ENCODE results near the gene BCL3. TPM values are rescaled to one million over a fixed set of nuclear protein-coding genes. Genes with fewer than 3 reads are reported as not detected.
A peak's percentile ranks its signal among the peaks of the same experiment; 100 is the strongest.
"Not testable (repeated sequence)": the region's sequence is repeated elsewhere in the genome, so short reads cannot be mapped to it uniquely, and the experiment has no call there.

BCL3 gene
- total RNA-seq, 1 donor from 2014 or later = 11.8 TPM

DNA sequence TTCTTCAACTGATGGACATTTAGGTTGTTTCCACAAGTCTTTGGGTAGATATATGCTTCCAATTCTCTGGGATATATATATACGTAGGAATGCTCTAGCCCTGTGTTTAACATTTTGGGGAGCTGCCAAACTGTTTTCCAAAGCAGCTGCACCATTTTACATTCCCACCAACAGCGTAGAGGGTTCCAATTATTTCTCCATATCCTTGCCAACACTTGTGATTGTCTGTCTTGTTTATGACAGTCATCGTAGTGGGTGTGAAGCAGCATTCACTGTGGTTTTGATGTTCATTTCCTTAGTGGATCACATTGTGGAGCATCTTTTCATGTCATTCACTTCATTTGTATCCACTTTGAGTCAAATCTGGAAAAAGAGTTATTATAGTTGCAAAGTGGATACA is 24.5 kb downstream of the BCL3 start:
- no peaks in the 10 kb centered on the region for H3K27me3 Mint-ChIP-seq (ENCODE audit: low read depth)
- peaks cover 4% of the 10 kb centered on the region for H3K9me3 Mint-ChIP-seq (ENCODE audit: low read depth)
- no peak for DNase-seq (ENCODE audit: low spot score)
- TF ChIP-seq, protein P1, sequence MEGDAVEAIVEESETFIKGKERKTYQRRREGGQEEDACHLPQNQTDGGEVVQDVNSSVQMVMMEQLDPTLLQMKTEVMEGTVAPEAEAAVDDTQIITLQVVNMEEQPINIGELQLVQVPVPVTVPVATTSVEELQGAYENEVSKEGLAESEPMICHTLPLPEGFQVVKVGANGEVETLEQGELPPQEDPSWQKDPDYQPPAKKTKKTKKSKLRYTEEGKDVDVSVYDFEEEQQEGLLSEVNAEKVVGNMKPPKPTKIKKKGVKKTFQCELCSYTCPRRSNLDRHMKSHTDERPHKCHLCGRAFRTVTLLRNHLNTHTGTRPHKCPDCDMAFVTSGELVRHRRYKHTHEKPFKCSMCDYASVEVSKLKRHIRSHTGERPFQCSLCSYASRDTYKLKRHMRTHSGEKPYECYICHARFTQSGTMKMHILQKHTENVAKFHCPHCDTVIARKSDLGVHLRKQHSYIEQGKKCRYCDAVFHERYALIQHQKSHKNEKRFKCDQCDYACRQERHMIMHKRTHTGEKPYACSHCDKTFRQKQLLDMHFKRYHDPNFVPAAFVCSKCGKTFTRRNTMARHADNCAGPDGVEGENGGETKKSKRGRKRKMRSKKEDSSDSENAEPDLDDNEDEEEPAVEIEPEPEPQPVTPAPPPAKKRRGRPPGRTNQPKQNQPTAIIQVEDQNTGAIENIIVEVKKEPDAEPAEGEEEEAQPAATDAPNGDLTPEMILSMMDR (IDR thresholded peaks at IDR 0.05) = no peak
- peaks cover 11% of the 10 kb centered on the region for H3K4me1 Mint-ChIP-seq (ENCODE audit: low read depth)
- no peak overlapping the region for H3K4me3 Mint-ChIP-seq (ENCODE audit: unreplicated experiment)
- H3K36me3 Mint-ChIP-seq (ENCODE audit: low read depth) = no peaks in the 10 kb centered on the region
- no peak overlapping the region for H3K27ac Mint-ChIP-seq (ENCODE audit: unreplicated experiment)

DNA sequence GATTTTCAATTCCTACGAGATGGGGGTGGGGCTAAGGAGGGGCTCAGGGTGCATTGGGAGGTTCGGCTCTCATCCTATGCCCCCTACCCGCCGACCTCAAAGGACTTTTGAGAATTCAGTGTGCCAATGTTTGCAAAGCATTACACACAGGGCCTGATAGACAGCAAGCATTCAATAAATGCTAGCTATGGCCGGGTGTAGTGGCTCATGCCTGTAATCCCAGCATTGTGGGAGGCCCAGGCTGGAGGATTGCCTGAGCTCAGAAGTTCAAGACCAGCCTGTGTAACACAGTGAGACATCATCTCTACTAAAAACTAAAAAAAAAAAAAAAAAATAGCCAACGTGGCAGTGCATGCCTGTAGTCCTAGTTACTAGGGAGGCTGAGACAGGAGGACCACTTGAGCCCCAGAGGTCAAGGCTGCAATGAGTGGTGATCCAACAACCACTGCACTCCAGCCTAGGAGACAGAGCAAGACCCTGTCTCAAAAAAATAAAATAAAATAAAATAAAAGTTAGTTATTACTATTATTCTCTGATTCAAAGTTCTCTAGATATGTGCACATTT is 27.2 kb downstream of the BCL3 start:
- no peaks in the 10 kb centered on the region for H3K27me3 Mint-ChIP-seq (ENCODE audit: low read depth)
- no peaks in the 10 kb centered on the region for H3K36me3 Mint-ChIP-seq (ENCODE audit: low read depth)
- H3K4me3 Mint-ChIP-seq (ENCODE audit: unreplicated experiment) = no peak overlapping the region
- TF ChIP-seq, protein P1 (IDR thresholded peaks at IDR 0.05) = no peak
- H3K27ac Mint-ChIP-seq (ENCODE audit: unreplicated experiment) = no peak overlapping the region
- H3K9me3 Mint-ChIP-seq (ENCODE audit: low read depth) = no peaks in the 10 kb centered on the region
- DNase-seq (ENCODE audit: low spot score) = no peak
- H3K4me1 Mint-ChIP-seq (ENCODE audit: low read depth) = peaks cover 5% of the 10 kb centered on the region

DNA sequence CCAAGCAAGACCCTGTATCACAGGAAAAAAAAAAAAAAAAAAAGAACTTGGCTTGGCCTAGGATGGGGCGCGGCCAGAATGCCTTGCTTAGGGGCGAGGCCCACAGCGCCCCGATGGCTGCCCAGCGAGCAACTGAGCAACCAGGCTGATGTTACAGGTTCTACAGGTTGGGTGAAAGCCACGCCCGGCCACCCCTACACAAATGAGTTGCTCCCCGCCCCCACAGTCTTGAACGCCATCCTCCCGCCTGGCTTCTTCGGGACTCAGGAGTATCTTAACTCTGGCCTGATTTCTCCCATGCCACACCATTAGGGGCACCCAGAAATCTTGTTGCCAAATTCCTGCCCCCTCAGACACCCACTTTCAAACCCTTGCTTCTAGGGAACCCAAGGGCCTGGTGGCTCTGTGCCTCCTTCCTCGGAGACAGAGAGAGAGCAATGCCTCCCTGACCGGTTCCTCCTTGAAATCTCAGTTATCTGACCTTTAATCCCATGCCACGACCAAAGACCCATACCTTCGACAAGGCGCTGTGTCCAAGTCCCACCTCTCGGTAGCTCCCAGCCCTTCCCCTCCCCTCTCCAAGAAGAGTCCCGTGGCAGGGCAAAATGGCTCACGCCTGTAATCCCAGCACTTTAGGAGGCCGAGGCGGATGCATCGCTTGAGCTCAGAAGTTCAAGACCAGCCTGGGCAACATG is 28.0 kb downstream of the BCL3 start:
- H3K27ac Mint-ChIP-seq (ENCODE audit: unreplicated experiment) = no peak overlapping the region
- H3K4me3 Mint-ChIP-seq (ENCODE audit: unreplicated experiment) = no peak overlapping the region
- no peaks in the 10 kb centered on the region for H3K9me3 Mint-ChIP-seq (ENCODE audit: low read depth)
- TF ChIP-seq, protein P1 (IDR thresholded peaks at IDR 0.05) = no peak
- H3K4me1 Mint-ChIP-seq (ENCODE audit: low read depth) = peaks cover 4% of the 10 kb centered on the region
- DNase-seq (ENCODE audit: low spot score) = no peak
- H3K36me3 Mint-ChIP-seq (ENCODE audit: low read depth) = no peaks in the 10 kb centered on the region
- no peaks in the 10 kb centered on the region for H3K27me3 Mint-ChIP-seq (ENCODE audit: low read depth)

DNA sequence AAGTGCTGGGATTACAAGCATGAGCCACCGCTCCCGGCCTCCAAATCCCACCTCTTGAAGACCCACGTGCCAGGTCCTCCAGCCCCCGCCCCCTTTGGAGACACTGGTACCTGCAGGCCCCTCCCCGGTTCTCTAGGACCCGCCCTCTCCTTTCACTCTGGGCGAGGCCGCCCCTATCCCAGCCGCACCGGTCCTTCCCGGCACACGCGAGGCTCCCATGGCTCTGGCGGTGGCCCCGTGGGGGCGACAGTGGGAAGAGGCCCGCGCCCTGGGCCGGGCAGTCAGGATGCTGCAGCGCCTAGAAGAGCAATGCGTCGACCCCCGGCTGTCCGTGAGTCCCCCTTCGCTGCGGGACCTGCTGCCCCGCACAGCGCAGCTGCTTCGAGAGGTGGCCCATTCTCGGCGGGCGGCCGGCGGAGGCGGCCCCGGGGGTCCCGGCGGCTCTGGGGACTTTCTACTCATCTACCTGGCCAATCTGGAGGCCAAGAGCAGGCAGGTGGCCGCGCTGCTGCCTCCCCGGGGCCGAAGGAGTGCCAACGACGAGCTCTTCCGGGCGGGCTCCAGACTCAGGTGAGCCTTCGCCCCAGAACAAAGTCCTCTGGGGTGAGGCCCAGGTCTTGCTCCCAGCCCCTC is 29.3 kb downstream of the BCL3 start, which contains the start of gene CBLC:
Gene CBLC (plus strand): TSS at position 176 of the 633 bp plus-strand sequence. CDS start 42 bp downstream, at position 218.
- Mint-ChIP-seq H3K27ac (ENCODE audit: unreplicated experiment) (no peak within 1 kb of the TSS), H3K9me3 (ENCODE audit: low read depth) (no peaks in the 10 kb centered on the region), H3K4me3 (ENCODE audit: unreplicated experiment) (no peak within 1 kb of the TSS), H3K36me3 (ENCODE audit: low read depth) (no peaks in the 10 kb centered on the region), H3K27me3 (ENCODE audit: low read depth) (no peaks in the 10 kb centered on the region), H3K4me1 (ENCODE audit: low read depth) (peaks cover 4% of the 10 kb centered on the region)
- TF ChIP-seq, protein P1 (IDR thresholded peaks at IDR 0.05) = peak; percentile 20
- DNase-seq (ENCODE audit: low spot score) = no peak

DNA sequence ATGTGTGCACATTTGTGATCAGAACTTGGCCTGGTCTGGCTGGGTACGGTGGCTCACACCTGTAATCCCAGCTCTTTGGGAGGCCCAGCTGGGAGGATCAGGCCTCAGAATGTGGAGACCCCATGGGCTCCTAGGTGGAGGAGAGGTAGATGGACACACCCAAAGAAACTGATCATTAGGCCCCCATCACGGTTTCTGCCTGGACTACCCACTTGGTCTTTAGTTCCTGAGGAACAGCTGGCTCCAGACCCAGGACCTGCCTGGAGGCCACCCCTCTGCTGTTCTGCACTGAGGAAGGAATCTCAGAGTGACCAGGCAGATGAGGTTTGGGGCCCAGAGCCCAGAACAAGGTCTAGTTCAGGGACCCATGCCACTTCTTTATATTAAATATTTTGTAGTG is 30.6 kb downstream of the BCL3 start:
- Mint-ChIP-seq H3K36me3 (ENCODE audit: low read depth) (no peaks in the 10 kb centered on the region), H3K27me3 (ENCODE audit: low read depth) (peaks cover under 1% of the 10 kb centered on the region), H3K4me3 (ENCODE audit: unreplicated experiment) (no peak overlapping the region), H3K4me1 (ENCODE audit: low read depth) (peaks cover 3% of the 10 kb centered on the region), H3K27ac (ENCODE audit: unreplicated experiment) (no peak overlapping the region), H3K9me3 (ENCODE audit: low read depth) (no peaks in the 10 kb centered on the region)
- no peak for DNase-seq (ENCODE audit: low spot score)
- TF ChIP-seq, protein P1 (IDR thresholded peaks at IDR 0.05) = no peak

DNA sequence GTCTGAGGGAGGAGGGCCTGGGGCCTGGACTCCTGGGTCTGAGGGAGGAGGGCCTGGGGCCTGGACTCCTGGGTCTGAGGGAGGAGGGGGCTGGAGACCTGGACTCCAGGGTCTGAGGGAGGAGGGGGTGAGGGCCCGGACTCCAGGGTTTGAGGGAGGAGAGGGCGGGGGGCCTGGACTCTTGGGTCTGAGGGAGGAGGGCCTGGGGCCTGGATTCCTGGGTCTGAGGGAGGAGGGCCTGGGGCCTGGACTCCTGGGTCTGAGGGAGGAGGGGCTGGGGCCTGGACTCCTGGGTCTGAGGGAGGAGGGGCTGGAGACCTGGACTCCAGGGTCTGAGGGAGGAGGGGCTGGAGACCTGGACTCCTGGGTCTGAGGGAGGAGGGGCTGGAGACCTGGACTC is 33.2 kb downstream of the BCL3 start:
- H3K4me3 Mint-ChIP-seq (ENCODE audit: unreplicated experiment); H3K4me1 Mint-ChIP-seq (ENCODE audit: low read depth); H3K27me3 Mint-ChIP-seq (ENCODE audit: low read depth); H3K9me3 Mint-ChIP-seq (ENCODE audit: low read depth); DNase-seq (ENCODE audit: low spot score); H3K27ac Mint-ChIP-seq (ENCODE audit: unreplicated experiment); H3K36me3 Mint-ChIP-seq (ENCODE audit: low read depth): not testable (repeated sequence)
